ENCODE data around the gene SOD2. TPM values are rescaled to one million over a fixed set of nuclear protein-coding genes. Genes with fewer than 3 reads are reported as not detected.
"Not testable (repeated sequence)": the region's sequence is repeated elsewhere in the genome, so short reads cannot be mapped to it uniquely, and the experiment has no call there.

SOD2 gene
- total RNA-seq, 2 donors from 2014 or later = 64.3 to 88.8 TPM

DNA sequence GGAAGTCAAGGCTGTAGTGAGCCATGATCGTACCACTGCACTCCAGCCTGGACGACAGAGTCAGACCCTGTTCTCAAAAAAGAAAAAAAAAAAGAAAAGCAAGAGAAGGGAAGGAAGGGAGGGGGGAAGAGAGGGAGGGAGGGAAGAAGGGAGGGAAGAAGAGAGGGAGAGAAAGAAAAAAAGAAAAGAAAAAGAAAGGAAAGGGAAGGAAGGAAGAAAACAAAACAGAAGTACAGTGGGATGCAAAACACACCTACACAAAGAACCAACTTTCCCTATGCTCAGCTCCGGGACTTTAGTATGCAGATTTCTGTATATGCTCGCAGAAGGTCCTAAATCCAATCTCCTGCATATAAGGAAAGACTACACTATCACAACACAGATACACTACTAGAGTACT, 31.7 kb upstream of the SOD2 start:
- TF ChIP-seq, protein P1, sequence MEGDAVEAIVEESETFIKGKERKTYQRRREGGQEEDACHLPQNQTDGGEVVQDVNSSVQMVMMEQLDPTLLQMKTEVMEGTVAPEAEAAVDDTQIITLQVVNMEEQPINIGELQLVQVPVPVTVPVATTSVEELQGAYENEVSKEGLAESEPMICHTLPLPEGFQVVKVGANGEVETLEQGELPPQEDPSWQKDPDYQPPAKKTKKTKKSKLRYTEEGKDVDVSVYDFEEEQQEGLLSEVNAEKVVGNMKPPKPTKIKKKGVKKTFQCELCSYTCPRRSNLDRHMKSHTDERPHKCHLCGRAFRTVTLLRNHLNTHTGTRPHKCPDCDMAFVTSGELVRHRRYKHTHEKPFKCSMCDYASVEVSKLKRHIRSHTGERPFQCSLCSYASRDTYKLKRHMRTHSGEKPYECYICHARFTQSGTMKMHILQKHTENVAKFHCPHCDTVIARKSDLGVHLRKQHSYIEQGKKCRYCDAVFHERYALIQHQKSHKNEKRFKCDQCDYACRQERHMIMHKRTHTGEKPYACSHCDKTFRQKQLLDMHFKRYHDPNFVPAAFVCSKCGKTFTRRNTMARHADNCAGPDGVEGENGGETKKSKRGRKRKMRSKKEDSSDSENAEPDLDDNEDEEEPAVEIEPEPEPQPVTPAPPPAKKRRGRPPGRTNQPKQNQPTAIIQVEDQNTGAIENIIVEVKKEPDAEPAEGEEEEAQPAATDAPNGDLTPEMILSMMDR (conservative IDR thresholded peaks at IDR 0.05) = no peak
- peaks cover 25% of the 10 kb centered on the region for H3K9me3 ChIP-seq (ENCODE audit: control insufficient read depth, low read length)
- H3K27ac ChIP-seq (ENCODE audit: low read depth, low read length) = no peak overlapping the region
- peaks cover 19% of the 10 kb centered on the region for H3K36me3 ChIP-seq (ENCODE audit: control insufficient read depth, insufficient read depth, low read length)
- H3K27me3 Mint-ChIP-seq (ENCODE audit: insufficient read depth) = no peaks in the 10 kb centered on the region
- peaks cover 13% of the 10 kb centered on the region for H3K9me3 Mint-ChIP-seq
- H3K36me3 Mint-ChIP-seq (ENCODE audit: low read depth) = peaks cover 22% of the 10 kb centered on the region
- no peaks in the 10 kb centered on the region for H3K4me1 ChIP-seq (ENCODE audit: control insufficient read depth, insufficient read depth, low read length)
- WGBS, 2 experiments (ENCODE audit: insufficient coverage in 1 of 2, insufficient read length in 1 of 2) = 96 to 100% methylated on average over 1 to 4 of the region's 4 CpGs
- H3K4me1 Mint-ChIP-seq = peaks cover 16% of the 10 kb centered on the region
- DNase-seq = no peak
- H3K27ac Mint-ChIP-seq = no peak overlapping the region
- no peak overlapping the region for H3K4me3 ChIP-seq (ENCODE audit: low read length)
- no peak overlapping the region for H3K9ac ChIP-seq (ENCODE audit: extremely low read depth, low read length, poor library complexity, severe bottlenecking)
- no peak overlapping the region for H3K4me3 Mint-ChIP-seq
- no peaks in the 10 kb centered on the region for H3K27me3 ChIP-seq (ENCODE audit: control insufficient read depth, insufficient read depth, low read length, poor library complexity, severe bottlenecking)

DNA sequence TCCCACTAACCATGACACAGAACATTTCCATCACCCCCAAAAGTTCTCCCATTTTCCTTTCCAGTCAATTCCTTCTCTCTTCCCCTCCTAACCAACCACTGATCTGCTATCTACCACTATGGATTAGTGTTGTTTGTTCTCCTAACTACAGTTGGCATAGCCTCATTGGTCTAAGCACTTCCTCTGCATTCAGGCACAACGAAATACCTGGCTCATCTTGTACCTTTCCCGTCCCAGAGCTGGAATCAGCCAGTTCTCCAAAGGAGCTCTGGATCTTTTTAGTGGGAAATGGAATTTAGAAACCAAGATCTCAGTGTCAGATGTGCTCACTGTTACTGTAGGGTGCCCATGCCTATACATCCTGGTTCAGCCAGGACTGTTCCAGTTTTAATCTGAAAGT, 30.2 kb upstream of the SOD2 start:
- Mint-ChIP-seq H3K9me3 (peaks cover 13% of the 10 kb centered on the region), H3K27ac (no peak overlapping the region), H3K27me3 (ENCODE audit: insufficient read depth) (no peaks in the 10 kb centered on the region), H3K36me3 (ENCODE audit: low read depth) (peaks cover 22% of the 10 kb centered on the region), H3K4me1 (peaks cover 15% of the 10 kb centered on the region), H3K4me3 (no peak overlapping the region)
- H3K9ac ChIP-seq (ENCODE audit: extremely low read depth, low read length, poor library complexity, severe bottlenecking) = no peak overlapping the region
- 83 to 96% methylated on average over 2 of the region's 2 CpGs for WGBS, 2 experiments (ENCODE audit: insufficient coverage in 1 of 2, insufficient read length in 1 of 2)
- peaks cover 19% of the 10 kb centered on the region for H3K36me3 ChIP-seq (ENCODE audit: control insufficient read depth, insufficient read depth, low read length)
- H3K4me3 ChIP-seq (ENCODE audit: low read length) = no peak overlapping the region
- no peaks in the 10 kb centered on the region for H3K27me3 ChIP-seq (ENCODE audit: control insufficient read depth, insufficient read depth, low read length, poor library complexity, severe bottlenecking)
- TF ChIP-seq, protein P1 (conservative IDR thresholded peaks at IDR 0.05) = no peak
- no peaks in the 10 kb centered on the region for H3K4me1 ChIP-seq (ENCODE audit: control insufficient read depth, insufficient read depth, low read length)
- peaks cover 25% of the 10 kb centered on the region for H3K9me3 ChIP-seq (ENCODE audit: control insufficient read depth, low read length)
- H3K27ac ChIP-seq (ENCODE audit: low read depth, low read length) = no peak overlapping the region
- no peak for DNase-seq

DNA sequence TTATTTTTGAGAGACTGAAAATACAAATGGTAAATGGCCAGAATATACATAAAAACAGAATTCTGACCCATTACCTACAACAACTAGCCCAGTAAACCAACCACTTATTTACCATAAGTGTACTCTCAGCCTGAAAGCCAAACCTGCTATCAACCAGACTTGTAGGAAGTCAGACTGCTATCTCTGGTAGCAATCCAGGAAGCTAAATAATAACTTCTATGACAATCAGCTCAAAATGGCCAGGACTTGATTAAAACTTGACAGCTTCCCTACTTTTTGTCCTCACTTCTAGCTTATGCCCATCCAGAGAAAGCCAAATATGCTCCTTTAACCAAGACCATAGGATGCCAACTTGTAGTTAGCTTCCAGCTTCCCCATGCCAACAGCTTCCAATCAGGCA, 29.6 kb upstream of the SOD2 start:
- H3K9me3 Mint-ChIP-seq = peaks cover 13% of the 10 kb centered on the region
- H3K4me1 Mint-ChIP-seq = peaks cover 15% of the 10 kb centered on the region
- no peaks in the 10 kb centered on the region for H3K4me1 ChIP-seq (ENCODE audit: control insufficient read depth, insufficient read depth, low read length)
- peaks cover 22% of the 10 kb centered on the region for H3K36me3 Mint-ChIP-seq (ENCODE audit: low read depth)
- no peaks in the 10 kb centered on the region for H3K27me3 Mint-ChIP-seq (ENCODE audit: insufficient read depth)
- H3K9ac ChIP-seq (ENCODE audit: extremely low read depth, low read length, poor library complexity, severe bottlenecking) = no peak overlapping the region
- H3K9me3 ChIP-seq (ENCODE audit: control insufficient read depth, low read length) = peaks cover 25% of the 10 kb centered on the region
- H3K4me3 Mint-ChIP-seq = no peak overlapping the region
- TF ChIP-seq, protein P1 (conservative IDR thresholded peaks at IDR 0.05) = no peak
- H3K36me3 ChIP-seq (ENCODE audit: control insufficient read depth, insufficient read depth, low read length) = peaks cover 19% of the 10 kb centered on the region
- no peaks in the 10 kb centered on the region for H3K27me3 ChIP-seq (ENCODE audit: control insufficient read depth, insufficient read depth, low read length, poor library complexity, severe bottlenecking)
- no peak for DNase-seq
- no peak overlapping the region for H3K4me3 ChIP-seq (ENCODE audit: low read length)
- no peak overlapping the region for H3K27ac ChIP-seq (ENCODE audit: low read depth, low read length)
- H3K27ac Mint-ChIP-seq = no peak overlapping the region

DNA sequence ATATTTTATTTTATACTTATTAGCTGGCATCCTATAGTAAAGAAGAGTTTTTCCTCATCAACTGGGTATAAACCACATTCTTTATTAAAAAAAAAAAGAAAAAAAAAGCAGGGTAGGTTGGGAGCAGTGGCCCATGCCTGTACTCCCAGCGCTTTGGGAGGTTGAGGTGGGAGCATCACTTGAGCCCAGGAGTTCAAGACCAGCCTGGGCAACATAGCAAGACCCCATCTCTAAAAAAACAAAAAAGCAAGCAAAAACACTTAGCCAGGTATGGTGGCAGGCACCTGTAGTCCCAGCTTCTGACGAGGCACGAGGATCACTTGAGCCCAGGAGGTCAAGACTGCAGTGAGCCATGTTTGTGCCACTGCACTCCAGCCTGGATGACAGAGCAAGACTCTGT, 28.9 kb upstream of the SOD2 start:
- 94 to 95% methylated on average over 2 to 3 of the region's 3 CpGs for WGBS, 2 experiments (ENCODE audit: insufficient coverage in 1 of 2, insufficient read length in 1 of 2)
- DNase-seq; H3K27me3 Mint-ChIP-seq (ENCODE audit: insufficient read depth): not testable (repeated sequence)

More for the DNA sequence above, 28.9 kb upstream of the SOD2 start:
- not testable (repeated sequence) for H3K9ac ChIP-seq (ENCODE audit: extremely low read depth, low read length, poor library complexity, severe bottlenecking); H3K4me3 Mint-ChIP-seq; H3K27me3 ChIP-seq (ENCODE audit: control insufficient read depth, insufficient read depth, low read length, poor library complexity, severe bottlenecking); H3K4me3 ChIP-seq (ENCODE audit: low read length); H3K27ac Mint-ChIP-seq; H3K27ac ChIP-seq (ENCODE audit: low read depth, low read length); H3K4me1 ChIP-seq (ENCODE audit: control insufficient read depth, insufficient read depth, low read length)
- peaks cover 15% of the 10 kb centered on the region for H3K4me1 Mint-ChIP-seq
- peaks cover 22% of the 10 kb centered on the region for H3K36me3 Mint-ChIP-seq (ENCODE audit: low read depth)
- Histone ChIP-seq H3K36me3 (ENCODE audit: control insufficient read depth, insufficient read depth, low read length) (peaks cover 19% of the 10 kb centered on the region), H3K9me3 (ENCODE audit: control insufficient read depth, low read length) (peaks cover 25% of the 10 kb centered on the region)
- H3K9me3 Mint-ChIP-seq = peaks cover 13% of the 10 kb centered on the region
